Neural cell (in vitro differentiated cells): ENCODE results near the gene BPTF. TPM values are rescaled to one million over a fixed set of nuclear protein-coding genes. Genes with fewer than 3 reads are reported as not detected.
"Not testable (repeated sequence)": the region's sequence is repeated elsewhere in the genome, so short reads cannot be mapped to it uniquely, and the experiment has no call there.

Source experiments
- H2AFZ ChIP-seq: fragments of 200-600, 300-800 bp; sonication (generic), shearing (Covaris generic); 2 replicates; pipeline ENCODE4 v1.6.0; 2014; ENCODE audit warnings: low read depth, mild to moderate bottlenecking, antibody characterized with exemption, low read length, moderate library complexity
- H3F3A ChIP-seq: fragments of 200-600 bp; shearing (Covaris generic); 2 replicates; pipeline ENCODE4 v1.6.1; 2016; ENCODE audit warnings: mild to moderate bottlenecking, moderate library complexity, mixed read lengths, antibody characterized with exemption, low read length; ENCODE audit not compliant: insufficient read depth, poor library complexity, severe bottlenecking
- H3K27ac ChIP-seq: fragments of 200-600, 300-800 bp; sonication (generic), shearing (Covaris generic); 2 replicates; pipeline ENCODE4 v1.5.1; 2014; ENCODE audit warnings: mild to moderate bottlenecking, low read length, moderate library complexity
- H3K27me3 ChIP-seq: fragments of 300-800, 200-600 bp; sonication (generic), shearing (Covaris generic); 2 replicates; pipeline ENCODE4 v1.6.0; 2014; ENCODE audit warnings: mild to moderate bottlenecking, low read depth, low read length, moderate library complexity; ENCODE audit not compliant: insufficient read depth
- H3K36me3 ChIP-seq: fragments of 300-800, 200-600 bp; sonication (generic), shearing (Covaris generic); 2 replicates; pipeline ENCODE4 v1.5.1; 2014; ENCODE audit warnings: mild to moderate bottlenecking, antibody characterized with exemption, low read length, moderate library complexity; ENCODE audit not compliant: insufficient read depth
- H3K4me2 ChIP-seq: fragments of 300-800, 200-600 bp; sonication (generic), shearing (Covaris generic); 2 replicates; pipeline ENCODE4 v1.6.0; 2014; ENCODE audit warnings: mild to moderate bottlenecking, low read length
- H3K4me3 ChIP-seq: fragments of 300-800, 200-600 bp; sonication (generic), shearing (Covaris generic); 2 replicates; pipeline ENCODE4 v1.5.1; 2014; ENCODE audit warnings: mild to moderate bottlenecking, low read length, moderate library complexity
- H3K79me2 ChIP-seq: fragments of 200-600 bp; shearing (Covaris generic); replicated peaks from 2 replicates; pipeline ENCODE4 v1.6.0; 2014; ENCODE audit warnings: mild to moderate bottlenecking, low read length, moderate library complexity; ENCODE audit not compliant: insufficient read depth
- H3K9ac ChIP-seq: fragments of 300-800, 200-600 bp; sonication (generic), shearing (Covaris generic); 2 replicates; pipeline ENCODE4 v1.6.1; 2016; ENCODE audit warnings: mild to moderate bottlenecking, low read length, mixed read lengths
- H3K9me2 ChIP-seq: fragments of 200-600 bp; shearing (Covaris generic); 2 replicates; pipeline ENCODE4 v1.6.1; 2016; ENCODE audit warnings: mild to moderate bottlenecking, low read length, mixed read lengths; ENCODE audit not compliant: insufficient read depth
- H3K9me3 ChIP-seq: fragments of 200-600, 300-800 bp; sonication (generic), shearing (Covaris generic); 2 replicates; pipeline ENCODE4 v1.6.1; 2016; ENCODE audit warnings: mild to moderate bottlenecking, mixed run types, low read length, moderate library complexity, mixed read lengths
- H4K20me1 ChIP-seq: fragments of 200-600 bp; shearing (Covaris generic); 2 replicates; pipeline ENCODE4 v1.6.1; 2016; ENCODE audit warnings: mild to moderate bottlenecking, mixed run types; ENCODE audit not compliant: insufficient read depth
- EP300 ChIP-seq: fragments of 450-650 bp; conservative IDR thresholded peaks from 2 replicates; pipeline ENCODE4 v1.6.1; 2014; ENCODE audit warnings: antibody characterized with exemption, mild to moderate bottlenecking, moderate library complexity; ENCODE audit not compliant: poor library complexity, severe bottlenecking
- EZH2 ChIP-seq: fragments of 200-600, 300-800 bp; shearing (Covaris generic), sonication (generic); IDR thresholded peaks from 2 replicates; pipeline ENCODE4 v1.6.1; 2014; ENCODE audit warnings: antibody characterized with exemption, low read length, borderline replicate concordance, mild to moderate bottlenecking; ENCODE audit not compliant: insufficient read depth, poor library complexity, severe bottlenecking
- MXI1 ChIP-seq: fragments of 450-650 bp; conservative IDR thresholded peaks from 2 replicates; pipeline ENCODE4 v1.6.1; 2014; ENCODE audit warnings: antibody characterized with exemption, mild to moderate bottlenecking; ENCODE audit not compliant: poor library complexity, severe bottlenecking
- POLR2AphosphoS5 ChIP-seq: IDR thresholded peaks from 2 replicates; pipeline ENCODE4 v1.6.1; 2012
- RAD21 ChIP-seq: fragments of 450-650 bp; conservative IDR thresholded peaks from 2 replicates; pipeline ENCODE4 v1.6.1; 2014; ENCODE audit warnings: antibody characterized with exemption, mild to moderate bottlenecking, moderate library complexity
- SMC3 ChIP-seq: fragments of 450-650 bp; conservative IDR thresholded peaks from 2 replicates; pipeline ENCODE4 v1.6.1; 2014; ENCODE audit warnings: antibody characterized with exemption, mild to moderate bottlenecking, moderate library complexity; ENCODE audit not compliant: poor library complexity
- TAF1 ChIP-seq: IDR thresholded peaks from 2 replicates; pipeline ENCODE4 v1.6.1; 2012; ENCODE audit warnings: low read depth
- polyA plus RNA-seq: library from polyadenylated mRNA; depleted of rRNA; stranded (reverse); fragments of >200 nt; gene quantifications from 2 replicates; pipeline ENCODE4 v1.2.3, GENCODE V29; 2014
- TF ChIP-seq, protein P1 (sequence below): fragments of 450-650 bp; IDR thresholded peaks from 2 replicates; pipeline ENCODE4 v1.5.1; 2014; ENCODE audit warnings: antibody characterized with exemption, mild to moderate bottlenecking, moderate library complexity; ENCODE audit not compliant: poor library complexity, severe bottlenecking
- TF ChIP-seq, protein P2 (sequence below): IDR thresholded peaks from 2 replicates; pipeline ENCODE4 v1.6.1; 2012; ENCODE audit warnings: borderline replicate concordance

BPTF gene
- polyA plus RNA-seq, 1 donor from 2014 or later = 46.7 TPM

DNA sequence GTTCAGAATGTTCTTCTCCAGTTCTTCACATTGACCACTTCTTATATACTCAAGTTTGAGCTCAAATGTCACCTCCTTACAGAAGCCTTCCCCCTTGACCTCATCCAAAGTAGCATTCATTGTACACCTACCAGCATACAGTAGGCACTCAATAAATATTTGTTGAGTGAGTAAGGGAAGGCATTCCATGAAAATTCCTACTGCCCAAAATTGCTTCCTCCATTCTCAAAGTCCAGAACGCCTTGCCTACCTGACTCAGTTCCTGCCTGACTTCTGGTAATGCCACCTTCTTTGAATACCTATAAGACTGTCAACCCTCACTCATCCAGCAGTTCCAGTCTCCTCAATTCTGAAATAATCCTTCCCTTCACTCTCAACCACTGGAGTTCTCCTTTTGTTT, 14.8 kb upstream of the BPTF start:
- Histone ChIP-seq H2AFZ (no peak overlapping the region), H3K27me3 (no peaks in the 10 kb centered on the region), H3K79me2 (no peaks in the 10 kb centered on the region), H4K20me1 (no peaks in the 10 kb centered on the region), H3F3A (no peaks in the 10 kb centered on the region), H3K9me3 (no peaks in the 10 kb centered on the region), H3K4me3 (no peak overlapping the region), H3K9me2 (no peaks in the 10 kb centered on the region), H3K4me2 (no peak overlapping the region), H3K9ac (no peak overlapping the region), H3K36me3 (no peaks in the 10 kb centered on the region), H3K27ac (no peak overlapping the region)
- TF ChIP-seq, protein P1, sequence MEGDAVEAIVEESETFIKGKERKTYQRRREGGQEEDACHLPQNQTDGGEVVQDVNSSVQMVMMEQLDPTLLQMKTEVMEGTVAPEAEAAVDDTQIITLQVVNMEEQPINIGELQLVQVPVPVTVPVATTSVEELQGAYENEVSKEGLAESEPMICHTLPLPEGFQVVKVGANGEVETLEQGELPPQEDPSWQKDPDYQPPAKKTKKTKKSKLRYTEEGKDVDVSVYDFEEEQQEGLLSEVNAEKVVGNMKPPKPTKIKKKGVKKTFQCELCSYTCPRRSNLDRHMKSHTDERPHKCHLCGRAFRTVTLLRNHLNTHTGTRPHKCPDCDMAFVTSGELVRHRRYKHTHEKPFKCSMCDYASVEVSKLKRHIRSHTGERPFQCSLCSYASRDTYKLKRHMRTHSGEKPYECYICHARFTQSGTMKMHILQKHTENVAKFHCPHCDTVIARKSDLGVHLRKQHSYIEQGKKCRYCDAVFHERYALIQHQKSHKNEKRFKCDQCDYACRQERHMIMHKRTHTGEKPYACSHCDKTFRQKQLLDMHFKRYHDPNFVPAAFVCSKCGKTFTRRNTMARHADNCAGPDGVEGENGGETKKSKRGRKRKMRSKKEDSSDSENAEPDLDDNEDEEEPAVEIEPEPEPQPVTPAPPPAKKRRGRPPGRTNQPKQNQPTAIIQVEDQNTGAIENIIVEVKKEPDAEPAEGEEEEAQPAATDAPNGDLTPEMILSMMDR = no peak
- TF ChIP-seq RAD21 (no peak), TAF1 (no peak), EZH2 (no peak), EP300 (no peak), MXI1 (no peak), POLR2AphosphoS5 (no peak), SMC3 (no peak)
- TF ChIP-seq, protein P2, sequence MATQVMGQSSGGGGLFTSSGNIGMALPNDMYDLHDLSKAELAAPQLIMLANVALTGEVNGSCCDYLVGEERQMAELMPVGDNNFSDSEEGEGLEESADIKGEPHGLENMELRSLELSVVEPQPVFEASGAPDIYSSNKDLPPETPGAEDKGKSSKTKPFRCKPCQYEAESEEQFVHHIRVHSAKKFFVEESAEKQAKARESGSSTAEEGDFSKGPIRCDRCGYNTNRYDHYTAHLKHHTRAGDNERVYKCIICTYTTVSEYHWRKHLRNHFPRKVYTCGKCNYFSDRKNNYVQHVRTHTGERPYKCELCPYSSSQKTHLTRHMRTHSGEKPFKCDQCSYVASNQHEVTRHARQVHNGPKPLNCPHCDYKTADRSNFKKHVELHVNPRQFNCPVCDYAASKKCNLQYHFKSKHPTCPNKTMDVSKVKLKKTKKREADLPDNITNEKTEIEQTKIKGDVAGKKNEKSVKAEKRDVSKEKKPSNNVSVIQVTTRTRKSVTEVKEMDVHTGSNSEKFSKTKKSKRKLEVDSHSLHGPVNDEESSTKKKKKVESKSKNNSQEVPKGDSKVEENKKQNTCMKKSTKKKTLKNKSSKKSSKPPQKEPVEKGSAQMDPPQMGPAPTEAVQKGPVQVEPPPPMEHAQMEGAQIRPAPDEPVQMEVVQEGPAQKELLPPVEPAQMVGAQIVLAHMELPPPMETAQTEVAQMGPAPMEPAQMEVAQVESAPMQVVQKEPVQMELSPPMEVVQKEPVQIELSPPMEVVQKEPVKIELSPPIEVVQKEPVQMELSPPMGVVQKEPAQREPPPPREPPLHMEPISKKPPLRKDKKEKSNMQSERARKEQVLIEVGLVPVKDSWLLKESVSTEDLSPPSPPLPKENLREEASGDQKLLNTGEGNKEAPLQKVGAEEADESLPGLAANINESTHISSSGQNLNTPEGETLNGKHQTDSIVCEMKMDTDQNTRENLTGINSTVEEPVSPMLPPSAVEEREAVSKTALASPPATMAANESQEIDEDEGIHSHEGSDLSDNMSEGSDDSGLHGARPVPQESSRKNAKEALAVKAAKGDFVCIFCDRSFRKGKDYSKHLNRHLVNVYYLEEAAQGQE = no peak

DNA sequence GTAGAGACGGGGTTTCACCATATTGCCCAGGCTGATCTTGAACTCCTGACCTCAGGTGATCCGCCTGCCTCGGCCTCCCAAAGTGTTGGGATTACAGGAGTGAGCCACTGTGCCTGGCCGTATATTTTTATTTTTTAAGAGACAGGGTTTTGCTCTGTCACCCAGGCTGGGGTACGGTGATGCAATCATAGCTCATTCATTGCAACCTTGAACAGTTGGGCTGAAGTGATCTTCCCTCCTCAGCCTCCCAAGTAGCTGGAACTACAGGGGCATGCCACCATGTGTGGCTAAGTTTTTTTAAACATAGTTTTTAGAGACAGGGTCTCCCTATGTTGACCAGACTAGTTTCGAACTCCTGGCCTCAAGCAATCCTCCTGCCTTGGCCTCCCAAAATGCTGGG, 12.9 kb upstream of the BPTF start:
- H3K9me2 ChIP-seq = not testable (repeated sequence)

DNA sequence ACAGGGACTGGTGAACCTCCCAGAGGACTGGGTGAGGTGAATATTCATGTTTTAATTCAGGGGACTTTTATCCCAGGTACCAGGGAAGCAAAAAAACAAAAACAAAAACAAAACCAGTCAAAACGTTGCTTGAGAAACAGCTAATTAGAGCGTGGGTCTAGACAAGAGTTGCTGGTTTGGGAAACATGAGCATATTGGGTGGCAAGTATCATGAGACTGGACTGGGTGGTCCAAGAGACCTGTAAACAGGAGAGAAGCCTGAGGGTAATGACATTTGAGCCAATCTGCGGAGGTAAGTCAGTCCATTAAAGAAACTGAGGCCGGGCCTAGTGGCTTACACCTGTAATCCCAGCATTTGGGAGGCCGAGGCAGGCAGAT, 11.5 kb upstream of the BPTF start:
- Histone ChIP-seq H3K27me3 (no peaks in the 10 kb centered on the region), H3F3A (no peaks in the 10 kb centered on the region), H3K9me2 (no peaks in the 10 kb centered on the region), H4K20me1 (no peaks in the 10 kb centered on the region), H3K4me2 (no peak overlapping the region), H3K36me3 (no peaks in the 10 kb centered on the region), H3K9ac (no peak overlapping the region), H3K79me2 (no peaks in the 10 kb centered on the region), H2AFZ (no peak overlapping the region), H3K9me3 (no peaks in the 10 kb centered on the region), H3K27ac (no peak overlapping the region), H3K4me3 (no peak overlapping the region)
- TF ChIP-seq, protein P1 = no peak
- TF ChIP-seq EP300 = no peak
- TF ChIP-seq POLR2AphosphoS5 = no peak
- no peak for TF ChIP-seq SMC3
- no peak for TF ChIP-seq RAD21
- TF ChIP-seq EZH2 = no peak

More for the DNA sequence above, 12.9 kb upstream of the BPTF start:
- not testable (repeated sequence) for H3K9ac ChIP-seq, H3K4me2 ChIP-seq, H3K27me3 ChIP-seq, H4K20me1 ChIP-seq, H3F3A ChIP-seq, H3K79me2 ChIP-seq, H3K4me3 ChIP-seq, H2AFZ ChIP-seq, H3K27ac ChIP-seq, H3K36me3 ChIP-seq, H3K9me3 ChIP-seq
